Measurements from ENCODE around the gene LSM5. TPM values are rescaled to one million over a fixed set of nuclear protein-coding genes. Genes with fewer than 3 reads are reported as not detected.

LSM5 gene
- total RNA-seq, 1 experiment from 2014 or later: 104 TPM

- H3K4me1 ChIP-seq (replicated peaks; ENCODE audit: insufficient read depth): no peaks in the 10 kb centered on the region
- H3K36me3 ChIP-seq (ENCODE audit: low read depth): peaks cover 75% of the 10 kb centered on the region
- peaks cover 54% of the 10 kb centered on the region for H3K9me3 ChIP-seq (ENCODE audit: insufficient read depth, low read depth)
- ChIA-PET POLR2A (ENCODE audit: unreplicated experiment) (no interaction called here), CTCF (interaction anchor here (0.6 kb wide), 1 partner anchor 625 kb away, joined by 3 read pairs; no protein-coding TSS in a partner anchor)
- H3K4me3 ChIP-seq: no peak overlapping the region
- H3K4me2 ChIP-seq: no peak overlapping the region
- intact Hi-C loops (cut with micrococcal nuclease; ENCODE audit: unreplicated experiment): no loop called here
- no peak overlapping the region for H2AFZ ChIP-seq
- TF ChIP-seq CTCF (conservative IDR thresholded peaks at IDR 0.05): no peak
- no peak for TF ChIP-seq EZH2 (IDR thresholded peaks at IDR 0.05; ENCODE audit: low read depth)
- BruUV-seq (replicated peaks): no TSS peak
- no peak for DNase-seq
- no peaks in the 10 kb centered on the region for H3K27me3 ChIP-seq (ENCODE audit: insufficient read depth, low read depth)
- peaks cover 11% of the 10 kb centered on the region for H3F3A ChIP-seq (ENCODE audit: insufficient read depth, low read depth)
- H3K79me2 ChIP-seq (ENCODE audit: low read depth): peaks cover 52% of the 10 kb centered on the region
- H3K9me2 ChIP-seq (ENCODE audit: insufficient read depth): no peaks in the 10 kb centered on the region
- peaks cover 4% of the 10 kb centered on the region; the same call in 1 of the 2 replicates for H4K20me1 ChIP-seq (ENCODE audit: insufficient read depth)
- H3K27ac ChIP-seq: no peak overlapping the region
Observed at GRCh38 chr7:32516551-32517100, 26.4 kb upstream of the LSM5 start.

GRCh38 chr7:32515890-32516550 is 25.8 kb upstream of the LSM5 start:
- ChIA-PET CTCF (interaction anchor here (0.6 kb wide), 1 partner anchor 625 kb away, joined by 3 read pairs; no protein-coding TSS in a partner anchor), POLR2A (ENCODE audit: unreplicated experiment) (no interaction called here)
- Histone ChIP-seq H2AFZ (no peak overlapping the region), H3K79me2 (ENCODE audit: low read depth) (peaks cover 53% of the 10 kb centered on the region), H3F3A (ENCODE audit: insufficient read depth, low read depth) (peaks cover 11% of the 10 kb centered on the region), H3K9me2 (ENCODE audit: insufficient read depth) (no peaks in the 10 kb centered on the region), H4K20me1 (ENCODE audit: insufficient read depth) (peaks cover 4% of the 10 kb centered on the region; the same call in 1 of the 2 replicates), H3K9me3 (ENCODE audit: insufficient read depth, low read depth) (peaks cover 53% of the 10 kb centered on the region), H3K27me3 (ENCODE audit: insufficient read depth, low read depth) (no peaks in the 10 kb centered on the region), H3K27ac (no peak overlapping the region), H3K4me3 (no peak overlapping the region), H3K4me2 (no peak overlapping the region), H3K4me1 (replicated peaks; ENCODE audit: insufficient read depth) (no peaks in the 10 kb centered on the region), H3K36me3 (ENCODE audit: low read depth) (peaks cover 73% of the 10 kb centered on the region)
- no peak for DNase-seq
- TF ChIP-seq CTCF (conservative IDR thresholded peaks at IDR 0.05) (no peak), EZH2 (IDR thresholded peaks at IDR 0.05; ENCODE audit: low read depth) (no peak)
- intact Hi-C loops (cut with micrococcal nuclease; ENCODE audit: unreplicated experiment): no loop called here
- BruUV-seq (replicated peaks): no TSS peak

- H3K4me2 ChIP-seq: no peak overlapping the region
Observed at GRCh38 chr7:32513210-32513609, 23.0 kb upstream of the LSM5 start.

More at GRCh38 chr7:32513210-32513609, 23.0 kb upstream of the LSM5 start:
- Histone ChIP-seq H3K79me2 (ENCODE audit: low read depth) (peaks cover 54% of the 10 kb centered on the region), H3K9me2 (ENCODE audit: insufficient read depth) (no peaks in the 10 kb centered on the region), H3K36me3 (ENCODE audit: low read depth) (peaks cover 60% of the 10 kb centered on the region), H3K9me3 (ENCODE audit: insufficient read depth, low read depth) (peaks cover 25% of the 10 kb centered on the region), H2AFZ (no peak overlapping the region), H3K4me3 (no peak overlapping the region), H3K27ac (no peak overlapping the region), H3K4me1 (replicated peaks; ENCODE audit: insufficient read depth) (no peaks in the 10 kb centered on the region), H3K27me3 (ENCODE audit: insufficient read depth, low read depth) (no peaks in the 10 kb centered on the region), H4K20me1 (ENCODE audit: insufficient read depth) (peaks cover 4% of the 10 kb centered on the region), H3F3A (ENCODE audit: insufficient read depth, low read depth) (peaks cover 6% of the 10 kb centered on the region)
- TF ChIP-seq CTCF (conservative IDR thresholded peaks at IDR 0.05) (no peak), EZH2 (IDR thresholded peaks at IDR 0.05; ENCODE audit: low read depth) (no peak)
- POLR2A ChIA-PET (ENCODE audit: unreplicated experiment): no interaction called here
- intact Hi-C loops (cut with micrococcal nuclease; ENCODE audit: unreplicated experiment): no loop called here
- no peak for DNase-seq
- BruUV-seq (replicated peaks): no TSS peak
- CTCF ChIA-PET: no interaction called here
